ENCODE measurements around the gene MYH1. TPM values are rescaled to one million over a fixed set of nuclear protein-coding genes. Genes with fewer than 3 reads are reported as not detected.
"Not testable (repeated sequence)": the region's sequence is repeated elsewhere in the genome, so short reads cannot be mapped to it uniquely, and the experiment has no call there.

MYH1 gene
- not detected for total RNA-seq

- no peaks in the 10 kb centered on the region for H3K4me1 Mint-ChIP-seq
- H3K27me3 Mint-ChIP-seq, result no peaks in the 10 kb centered on the region
- CTCF ChIA-PET, result no interaction called here
- no peak for DNase-seq
- POLR2A ChIA-PET, result no interaction called here
- H3K9me3 Mint-ChIP-seq, result no peaks in the 10 kb centered on the region
- no peak within 1 kb of the TSS for H3K27ac Mint-ChIP-seq
- no peak within 1 kb of the TSS for H3K4me3 Mint-ChIP-seq
- no peaks in the 10 kb centered on the region for H3K36me3 Mint-ChIP-seq (ENCODE audit: low read depth)
Measured at GRCh38 chr17:10518271-10519037, at the start of gene MYH1. Gene MYH1 (minus strand): TSS chr17:10518542. CDS start chr17:10516642, 1,900 bp downstream.

- DNase-seq, result no peak
- POLR2A ChIA-PET, result no interaction called here
Measured at GRCh38 chr17:10563991-10564660, 45.8 kb upstream of the MYH1 start.

GRCh38 chr17:10558049-10558448, 39.7 kb upstream of the MYH1 start:
- ChIA-PET POLR2A (no interaction called here), CTCF (no interaction called here)
- H3K36me3 Mint-ChIP-seq (ENCODE audit: low read depth), result no peaks in the 10 kb centered on the region
- no peaks in the 10 kb centered on the region for H3K9me3 Mint-ChIP-seq
- no peak for DNase-seq
- H3K4me3 Mint-ChIP-seq, result no peak overlapping the region
- H3K27me3 Mint-ChIP-seq, result no peaks in the 10 kb centered on the region
- no peaks in the 10 kb centered on the region for H3K4me1 Mint-ChIP-seq
- no peak overlapping the region for H3K27ac Mint-ChIP-seq

More at GRCh38 chr17:10563991-10564660, 45.8 kb upstream of the MYH1 start:
- H3K27ac Mint-ChIP-seq, result no peak overlapping the region
- CTCF ChIA-PET, result no interaction called here
- no peaks in the 10 kb centered on the region for H3K9me3 Mint-ChIP-seq
- peaks cover 3% of the 10 kb centered on the region for H3K27me3 Mint-ChIP-seq
- no peak overlapping the region for H3K4me3 Mint-ChIP-seq
- H3K4me1 Mint-ChIP-seq, result no peaks in the 10 kb centered on the region
- no peaks in the 10 kb centered on the region for H3K36me3 Mint-ChIP-seq (ENCODE audit: low read depth)

GRCh38 chr17:10557422-10557821, 39.1 kb upstream of the MYH1 start:
- Mint-ChIP-seq H3K4me1 (no peaks in the 10 kb centered on the region), H3K9me3 (no peaks in the 10 kb centered on the region), H3K27ac (no peak overlapping the region), H3K36me3 (ENCODE audit: low read depth) (no peaks in the 10 kb centered on the region), H3K27me3 (no peaks in the 10 kb centered on the region), H3K4me3 (no peak overlapping the region)
- DNase-seq, result no peak
- POLR2A ChIA-PET, result no interaction called here
- CTCF ChIA-PET, result no interaction called here

- Mint-ChIP-seq H3K9me3 (no peaks in the 10 kb centered on the region), H3K4me3 (no peak overlapping the region), H3K27ac (no peak overlapping the region), H3K27me3 (no peaks in the 10 kb centered on the region), H3K36me3 (ENCODE audit: low read depth) (no peaks in the 10 kb centered on the region), H3K4me1 (no peaks in the 10 kb centered on the region)
- POLR2A ChIA-PET, result no interaction called here
- CTCF ChIA-PET, result no interaction called here
- DNase-seq, result no peak
Measured at GRCh38 chr17:10556301-10557005, 38.1 kb upstream of the MYH1 start.

GRCh38 chr17:10550014-10550413, 31.7 kb upstream of the MYH1 start:
- Mint-ChIP-seq H3K27ac (no peak overlapping the region), H3K27me3 (no peaks in the 10 kb centered on the region), H3K9me3 (no peaks in the 10 kb centered on the region), H3K4me3 (no peak overlapping the region), H3K36me3 (ENCODE audit: low read depth) (no peaks in the 10 kb centered on the region), H3K4me1 (no peaks in the 10 kb centered on the region)
- CTCF ChIA-PET, result no interaction called here
- POLR2A ChIA-PET, result no interaction called here
- DNase-seq, result no peak

GRCh38 chr17:10549096-10549842, 30.9 kb upstream of the MYH1 start, which contains the start of gene MYH2:
Gene MYH2 (minus strand): TSS chr17:10549658. CDS start chr17:10547920, 1,738 bp downstream.
- POLR2A ChIA-PET, result no interaction called here
- no peak within 1 kb of the TSS for H3K4me3 Mint-ChIP-seq
- CTCF ChIA-PET, result no interaction called here
- H3K9me3 Mint-ChIP-seq, result no peaks in the 10 kb centered on the region
- H3K27me3 Mint-ChIP-seq, result no peaks in the 10 kb centered on the region
- H3K4me1 Mint-ChIP-seq, result no peaks in the 10 kb centered on the region
- no peak within 1 kb of the TSS for H3K27ac Mint-ChIP-seq
- DNase-seq, result no peak
- no peaks in the 10 kb centered on the region for H3K36me3 Mint-ChIP-seq (ENCODE audit: low read depth)

GRCh38 chr17:10547351-10547750, 29.0 kb upstream of the MYH1 start:
- DNase-seq, result no peak
- CTCF ChIA-PET, result no interaction called here
- H3K4me1 Mint-ChIP-seq, result no peaks in the 10 kb centered on the region
- H3K4me3 Mint-ChIP-seq, result no peak overlapping the region
- no peaks in the 10 kb centered on the region for H3K36me3 Mint-ChIP-seq (ENCODE audit: low read depth)
- no peak overlapping the region for H3K27ac Mint-ChIP-seq
- no peaks in the 10 kb centered on the region for H3K27me3 Mint-ChIP-seq
- POLR2A ChIA-PET, result no interaction called here
- H3K9me3 Mint-ChIP-seq, result no peaks in the 10 kb centered on the region

GRCh38 chr17:10543486-10543885, 25.1 kb upstream of the MYH1 start:
- H3K4me1 Mint-ChIP-seq; H3K9me3 Mint-ChIP-seq; H3K27ac Mint-ChIP-seq; H3K36me3 Mint-ChIP-seq (ENCODE audit: low read depth); H3K27me3 Mint-ChIP-seq; POLR2A ChIA-PET; H3K4me3 Mint-ChIP-seq; DNase-seq; CTCF ChIA-PET: not testable (repeated sequence)

GRCh38 chr17:10541179-10541578, 22.8 kb upstream of the MYH1 start:
- H3K27me3 Mint-ChIP-seq; CTCF ChIA-PET; H3K9me3 Mint-ChIP-seq; H3K36me3 Mint-ChIP-seq (ENCODE audit: low read depth); DNase-seq; H3K4me3 Mint-ChIP-seq; POLR2A ChIA-PET; H3K27ac Mint-ChIP-seq; H3K4me1 Mint-ChIP-seq: not testable (repeated sequence)

- no peaks in the 10 kb centered on the region for H3K36me3 Mint-ChIP-seq (ENCODE audit: low read depth)
- H3K9me3 Mint-ChIP-seq, result no peaks in the 10 kb centered on the region
- no peaks in the 10 kb centered on the region for H3K4me1 Mint-ChIP-seq
- H3K27ac Mint-ChIP-seq, result no peak overlapping the region
- no peaks in the 10 kb centered on the region for H3K27me3 Mint-ChIP-seq
- POLR2A ChIA-PET, result no interaction called here
- no peak for DNase-seq
- H3K4me3 Mint-ChIP-seq, result no peak overlapping the region
- CTCF ChIA-PET, result no interaction called here
Measured at GRCh38 chr17:10532026-10532425, 13.7 kb upstream of the MYH1 start.

- ChIA-PET CTCF (no interaction called here), POLR2A (no interaction called here)
Measured at GRCh38 chr17:10527419-10527818, 9.1 kb upstream of the MYH1 start.

GRCh38 chr17:10526517-10526916, 8.2 kb upstream of the MYH1 start:
- POLR2A ChIA-PET, result no interaction called here
- no peak overlapping the region for H3K27ac Mint-ChIP-seq
- no peak overlapping the region for H3K4me3 Mint-ChIP-seq
- H3K4me1 Mint-ChIP-seq, result no peaks in the 10 kb centered on the region
- H3K27me3 Mint-ChIP-seq, result no peaks in the 10 kb centered on the region
- H3K9me3 Mint-ChIP-seq, result no peaks in the 10 kb centered on the region
- DNase-seq, result no peak
- no peaks in the 10 kb centered on the region for H3K36me3 Mint-ChIP-seq (ENCODE audit: low read depth)
- CTCF ChIA-PET, result no interaction called here

More at GRCh38 chr17:10527419-10527818, 9.1 kb upstream of the MYH1 start:
- no peaks in the 10 kb centered on the region for H3K4me1 Mint-ChIP-seq
- DNase-seq, result no peak
- H3K4me3 Mint-ChIP-seq, result no peak overlapping the region
- no peaks in the 10 kb centered on the region for H3K9me3 Mint-ChIP-seq
- no peaks in the 10 kb centered on the region for H3K27me3 Mint-ChIP-seq
- no peaks in the 10 kb centered on the region for H3K36me3 Mint-ChIP-seq (ENCODE audit: low read depth)
- no peak overlapping the region for H3K27ac Mint-ChIP-seq

Measured in activated CD4-positive, alpha-beta memory T cell treated with anti-CD3 and anti-CD28 coated beads, Interleukin-2, amount 10 ng/mL, durations not matched to agents 7 days and 5 days (primary cell).